H1 (cell line): ENCODE results near the gene RNASET2. TPM values are rescaled to one million over a fixed set of nuclear protein-coding genes. Genes with fewer than 3 reads are reported as not detected.
A peak's percentile ranks its signal among the peaks of the same experiment; 100 is the strongest.

Experiments
- CTCF ChIA-PET: fragments of 300-600 bp; sonication (Branson Sonifier 250); formaldehyde crosslinking; loops from one replicate; lab custom pipeline; 2021; ENCODE audit not compliant: partially characterized antibody; lab: Charles Lee
- POLR2A ChIA-PET: fragments of 300-600 bp; sonication (Branson Sonifier 250); formaldehyde crosslinking; loops from one replicate; lab custom pipeline; 2021; ENCODE audit warnings: inconsistent platforms; ENCODE audit not compliant: partially characterized antibody; lab: Charles Lee
- DNase-seq, 2 experiments: peaks; one replicate each; pipeline versions ENCODE4 v3.0.0 to v3.0.0-alpha.2; 2010 to 2022; ENCODE audit warnings: low spot score in 2 of 2, low read depth in 1 of 2, mixed read lengths in 1 of 2
- FAIRE-seq: peaks from 2 replicates; lab custom pipeline; 2011; peaks lifted over from hg19 to GRCh38; lab: Jason Lieb, UNC
- H2AFZ ChIP-seq: 2 replicates; pipeline ENCODE4 v1.8.1; 2012; ENCODE audit warnings: low read length, inconsistent platforms
- H2AK5ac ChIP-seq: 2 replicates; pipeline ENCODE4 v1.6.1; 2013; ENCODE audit warnings: low read depth, low read length
- H2BK120ac ChIP-seq: replicated peaks from 2 replicates; pipeline ENCODE3; 2013; ENCODE audit warnings: low read depth, low read length, inconsistent platforms
- H2BK12ac ChIP-seq: 2 replicates; pipeline ENCODE4 v1.6.1; 2013; ENCODE audit warnings: low read depth, low read length
- H2BK15ac ChIP-seq: 2 replicates; pipeline ENCODE4 v1.6.1; 2013; ENCODE audit warnings: low read length
- H2BK20ac ChIP-seq: 2 replicates; pipeline ENCODE4 v1.6.1; 2013; ENCODE audit warnings: low read length
- H2BK5ac ChIP-seq: 2 replicates; pipeline ENCODE4 v1.6.1; 2013; ENCODE audit warnings: low read depth, low read length
- H3K14ac ChIP-seq: 2 replicates; pipeline ENCODE4 v1.6.1; 2013; ENCODE audit warnings: inconsistent platforms; ENCODE audit not compliant: insufficient read length
- H3K18ac ChIP-seq: 2 replicates; pipeline ENCODE4 v1.6.1; 2013; ENCODE audit warnings: low read length; ENCODE audit errors: extremely low read depth
- H3K23ac ChIP-seq: 2 replicates; pipeline ENCODE4 v1.6.1; 2013; ENCODE audit warnings: inconsistent platforms; ENCODE audit not compliant: insufficient read length
- H3K23me2 ChIP-seq: 2 replicates; pipeline ENCODE4 v1.6.1; 2013; ENCODE audit warnings: low read depth, low read length
- H3K27ac ChIP-seq: 2 replicates; pipeline ENCODE4 v1.6.1; 2011; ENCODE audit warnings: low read depth, low read length, inconsistent platforms
- H3K27me3 ChIP-seq, 4 experiments: replicated peaks in 1 of 4; 1 replicate in 1 of 4; 2 replicates in 3 of 4; pipeline versions ENCODE4 v1.6.1 to v1.8.1; 2011 to 2013; ENCODE audit warnings: low read length in 3 of 4, mild to moderate bottlenecking in 3 of 4, inconsistent platforms in 2 of 4, mixed read lengths in 2 of 4, moderate library complexity in 1 of 4; ENCODE audit not compliant: control insufficient read depth in 3 of 4, insufficient read depth in 3 of 4; ENCODE audit errors: extremely low read depth in 1 of 4
- H3K36me3 ChIP-seq, 4 experiments: 2 replicates each; pipeline versions ENCODE4 v1.6.1 to v1.8.1; 2011 to 2013; ENCODE audit warnings: mild to moderate bottlenecking in 4 of 4, low read length in 3 of 4, moderate library complexity in 2 of 4, control low read depth in 1 of 4, inconsistent platforms in 1 of 4; ENCODE audit not compliant: insufficient read depth in 4 of 4, control insufficient read depth in 2 of 4
- H3K4ac ChIP-seq: replicated peaks from 2 replicates; pipeline ENCODE3; 2013; ENCODE audit warnings: low read length, low read depth, mixed read lengths, inconsistent platforms; ENCODE audit not compliant: insufficient read length
- H3K4me1 ChIP-seq, 4 experiments: replicated peaks in 1 of 4; 1 replicate in 1 of 4; 2 replicates in 3 of 4; pipeline versions ENCODE4 v1.6.1 to v1.8.1; 2011 to 2013; ENCODE audit warnings: low read length in 3 of 4, inconsistent platforms in 2 of 4, mixed read lengths in 1 of 4; ENCODE audit not compliant: insufficient read depth in 4 of 4, control insufficient read depth in 3 of 4
- H3K4me2 ChIP-seq, 2 experiments: 2 replicates each; pipeline versions ENCODE4 v1.6.1 to v1.8.1; 2011 to 2013; ENCODE audit warnings: low read depth in 2 of 2, low read length in 2 of 2, control low read depth in 1 of 2, inconsistent platforms in 1 of 2, mild to moderate bottlenecking in 1 of 2; ENCODE audit not compliant: insufficient read depth in 1 of 2
- H3K4me3 ChIP-seq, 4 experiments: fragments of 200-600, 300-600 bp in 1 of 4; sonication (generic), shearing (Covaris generic), sonication (Bioruptor Twin) in 1 of 4; 2 replicates each; pipeline versions ENCODE4 v1.5.1 to v1.8.1; 2011 to 2016; ENCODE audit warnings: low read length in 4 of 4, low read depth in 3 of 4, control low read depth in 2 of 4, inconsistent platforms in 2 of 4, mild to moderate bottlenecking in 2 of 4, mixed read lengths in 1 of 4, moderate library complexity in 1 of 4; ENCODE audit not compliant: insufficient read depth in 2 of 4; ENCODE audit errors: extremely low read depth in 1 of 4
- H3K56ac ChIP-seq: replicated peaks from 2 replicates; pipeline ENCODE3; 2013; ENCODE audit warnings: low read depth, mild to moderate bottlenecking, mixed read lengths, low read length, inconsistent platforms; ENCODE audit not compliant: insufficient read length
- H3K79me1 ChIP-seq: 2 replicates; pipeline ENCODE4 v1.6.1; 2013; ENCODE audit warnings: low read depth, low read length, control low read depth
- H3K79me2 ChIP-seq, 2 experiments: 2 replicates each; pipeline versions ENCODE4 v1.6.1 to v1.8.1; 2012 to 2013; ENCODE audit warnings: low read length in 2 of 2, mild to moderate bottlenecking in 2 of 2, inconsistent platforms in 1 of 2; ENCODE audit not compliant: insufficient read depth in 2 of 2, control insufficient read depth in 1 of 2
- H3K9ac ChIP-seq, 4 experiments: replicated peaks in 1 of 4; 1 replicate in 1 of 4; 2 replicates in 3 of 4; pipeline versions ENCODE4 v1.6.1 to v1.8.1; 2011 to 2013; ENCODE audit warnings: low read depth in 3 of 4, low read length in 3 of 4, control low read depth in 2 of 4, mild to moderate bottlenecking in 2 of 4, moderate library complexity in 2 of 4, inconsistent platforms in 1 of 4; ENCODE audit errors: extremely low read depth in 1 of 4
- H3K9me3 ChIP-seq, 2 experiments: 2 replicates each; pipeline versions ENCODE4 v1.6.1 to v1.8.1; 2012 to 2013; ENCODE audit warnings: mild to moderate bottlenecking in 2 of 2, moderate library complexity in 2 of 2, control low read depth in 1 of 2, inconsistent platforms in 1 of 2, low read depth in 1 of 2, low read length in 1 of 2, mixed read lengths in 1 of 2; ENCODE audit not compliant: insufficient read depth in 2 of 2
- H4K20me1 ChIP-seq, 2 experiments: replicated peaks in 1 of 2; 2 replicates each; pipeline versions ENCODE3 to v1.8.1; 2011 to 2013; ENCODE audit warnings: inconsistent platforms in 2 of 2, low read length in 2 of 2, mild to moderate bottlenecking in 1 of 2; ENCODE audit not compliant: insufficient read depth in 2 of 2, control insufficient read depth in 1 of 2
- H4K5ac ChIP-seq: 2 replicates; pipeline ENCODE4 v1.6.1; 2013; ENCODE audit warnings: low read length, low read depth, mixed read lengths, inconsistent platforms; ENCODE audit not compliant: insufficient read length
- H4K8ac ChIP-seq: 2 replicates; pipeline ENCODE4 v1.8.0; 2013; ENCODE audit warnings: mild to moderate bottlenecking, moderate library complexity, low read length, inconsistent platforms; ENCODE audit not compliant: insufficient read depth; ENCODE audit errors: extremely low read depth
- H4K91ac ChIP-seq: replicated peaks from 2 replicates; pipeline ENCODE3; 2013; ENCODE audit warnings: low read length, mixed read lengths, inconsistent platforms; ENCODE audit not compliant: insufficient read length
- BACH1 ChIP-seq: IDR thresholded peaks from 2 replicates; pipeline ENCODE4 v1.6.1; 2012; ENCODE audit warnings: low read length, improper control_type of control experiment
- CEBPB ChIP-seq: IDR thresholded peaks from 2 replicates; pipeline ENCODE4 v1.6.1; 2012; ENCODE audit warnings: low read depth, low read length
- CHD1 ChIP-seq: IDR thresholded peaks from 2 replicates; pipeline ENCODE4 v1.6.1; 2012; ENCODE audit warnings: low read depth, low read length, improper control_type of control experiment
- CREB1 ChIP-seq: IDR thresholded peaks from 2 replicates; pipeline ENCODE4 v1.6.1; 2012; ENCODE audit warnings: inconsistent platforms
- CTBP2 ChIP-seq: IDR thresholded peaks from 2 replicates; pipeline ENCODE4 v1.7.0; 2011; ENCODE audit warnings: borderline replicate concordance, mild to moderate bottlenecking, moderate library complexity, mixed read lengths, low read length; ENCODE audit not compliant: insufficient read depth, insufficient read length
- GABPA ChIP-seq: IDR thresholded peaks from 2 replicates; pipeline ENCODE4 v1.6.1; 2011; ENCODE audit warnings: mild to moderate bottlenecking, low read length, moderate library complexity, borderline replicate concordance; ENCODE audit not compliant: insufficient read depth
- KDM1A ChIP-seq: fragments of 200-600, 300-600 bp; sonication (generic); IDR thresholded peaks from 2 replicates; pipeline ENCODE4 v1.7.1; 2016; ENCODE audit warnings: mild to moderate bottlenecking, low read length, borderline replicate concordance
- POLR2A ChIP-seq, 2 experiments: IDR thresholded peaks; 1 replicate in 1 of 2; 2 replicates in 1 of 2; pipeline ENCODE4 v1.6.1; 2011; ENCODE audit warnings: low read depth in 2 of 2, low read length in 2 of 2, mild to moderate bottlenecking in 2 of 2; ENCODE audit errors: control extremely low read depth in 1 of 2
- RAD21 ChIP-seq, 2 experiments: IDR thresholded peaks in 1 of 2; conservative IDR thresholded peaks in 1 of 2; 2 replicates each; pipeline ENCODE4 v1.6.1; 2011; ENCODE audit warnings: low read depth in 2 of 2, low read length in 2 of 2, improper control_type of control experiment in 1 of 2, inconsistent platforms in 1 of 2, mild to moderate bottlenecking in 1 of 2, moderate library complexity in 1 of 2
- SP4 ChIP-seq: IDR thresholded peaks from 2 replicates; pipeline ENCODE4 v1.6.1; 2012; ENCODE audit warnings: low read length, inconsistent platforms
- YY1 ChIP-seq: IDR thresholded peaks from 2 replicates; pipeline ENCODE4 v1.6.1; 2011; ENCODE audit warnings: low read depth, mild to moderate bottlenecking, low read length
- WGBS, 2 experiments: shearing (Covaris generic) in 1 of 2; methylation state at CpG; one replicate each; pipeline versions ENCODE4 v1.1.6 to v1.1.7; 2013 to 2015; ENCODE audit warnings: low lambda C conversion rate in 2 of 2, mixed read lengths in 2 of 2, inconsistent platforms in 1 of 2, low coverage in 1 of 2, missing lambda C conversion rate in 1 of 2; ENCODE audit not compliant: insufficient replicate concordance in 2 of 2, insufficient coverage in 1 of 2, insufficient read length in 1 of 2; ENCODE audit errors: extremely low coverage in 1 of 2, missing lambda C conversion rate in 1 of 2; 5-methylcytosine and 5-hydroxymethylcytosine counted together
- polyA plus RNA-seq, 7 experiments: library from polyadenylated mRNA; depleted of rRNA in 3 of 7; stranded (reverse) in 5 of 7; unstranded in 2 of 7; fragments of >200 nt in 5 of 7; fragments of 200-250 nt in 2 of 7; gene quantifications; 1 replicate in 5 of 7; 2 replicates in 1 of 7; 4 replicates in 1 of 7; pipeline versions ENCODE4 v1.2.1 to v1.2.3, GENCODE V29; 2011 to 2013; ENCODE audit warnings: missing spikeins in 2 of 7, mixed read lengths in 2 of 7
- total RNA-seq: library from RNA; stranded (reverse); fragmentation: NEBNext Ultra II Directional; extraction: Animal tissue kit (Norgen Biotek cat#: 25700); gene quantifications from 2 replicates; pipeline ENCODE4 v1.2.1, GENCODE V29; 2021

The RNASET2 gene
- total and polyA plus RNA-seq, 2 of the 8 experiments (the other 6 are each of a cell fraction or from before 2014, with no cell fraction given) = 15.7 to 22.9 TPM

DNA sequence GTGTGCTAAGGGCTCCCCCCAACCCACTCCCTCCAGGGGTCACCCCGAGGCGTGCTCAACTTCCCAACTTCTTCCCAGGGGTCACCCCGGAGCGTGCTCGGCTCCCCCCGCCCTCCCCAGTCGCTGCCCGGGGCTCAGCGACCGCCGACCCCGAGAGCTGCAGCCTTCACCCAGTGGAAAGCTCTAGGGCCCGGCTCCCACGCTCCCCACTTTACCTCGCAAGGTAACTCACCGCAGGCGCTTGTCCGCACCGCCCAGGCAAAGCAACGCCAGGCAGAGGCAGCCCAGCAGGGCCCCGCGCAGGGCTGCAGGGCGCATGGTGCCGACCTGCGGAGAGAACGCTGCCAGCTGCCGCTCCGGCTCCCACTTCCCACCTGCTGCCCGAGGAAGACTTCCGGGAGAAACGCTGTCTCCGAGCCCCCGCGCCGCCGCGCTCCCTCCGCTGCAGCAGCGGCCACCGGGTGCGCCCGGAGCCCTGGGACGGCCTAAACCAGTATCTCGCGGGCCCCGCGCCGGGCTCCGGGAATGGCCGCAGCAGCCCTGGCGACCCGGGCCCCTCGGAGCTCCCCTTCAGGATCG lies 396 bp downstream of the RNASET2 start:
- Histone ChIP-seq H3K27me3 (peaks cover 0 to 6% (median 0%) of the 10 kb centered on the region in 4 experiments; a peak in 3 of 7 replicates), H3K27ac (no peak overlapping the region), H2AFZ (no peak overlapping the region; the same call in 1 of the 2 replicates), H3K4me3 (peak overlapping the region; percentile 58 to 83 (median 72)), H2BK20ac (no peak overlapping the region), H3K23me2 (peaks cover 17% of the 10 kb centered on the region; the same call in 1 of the 2 replicates), H3K4me2 (peak overlapping the region; percentile 90 to 93), H3K4ac (no peak overlapping the region), H3K9me3 (peaks cover 0 to 3% of the 10 kb centered on the region in 2 experiments; a peak in 2 of 4 replicates), H3K18ac (peak overlapping the region; percentile 90), H3K56ac (no peak overlapping the region), H3K79me2 (no peaks in the 10 kb centered on the region; a peak in 1 of 4 replicates), H4K5ac (no peak overlapping the region), H2BK15ac (no peak overlapping the region), H3K23ac (no peak overlapping the region), H2BK120ac (no peak overlapping the region), H4K20me1 (peaks cover 0 to 2% of the 10 kb centered on the region in 2 experiments), H3K14ac (no peak overlapping the region), H3K4me1 (peaks cover 2 to 12% (median 5%) of the 10 kb centered on the region in 4 experiments; a peak in 6 of 7 replicates), H3K79me1 (no peaks in the 10 kb centered on the region; the same call in 1 of the 2 replicates), H3K9ac (peak overlapping the region in 2 of 4 experiments; percentile 13 to 18; a peak in 2 of 7 replicates), H2BK5ac (no peak overlapping the region), H2BK12ac (no peak overlapping the region), H4K8ac (peak overlapping the region; percentile 58), H3K36me3 (peaks cover 0 to 3% (median 0%) of the 10 kb centered on the region in 4 experiments; a peak in 1 of 8 replicates), H4K91ac (no peak overlapping the region), H2AK5ac (no peak overlapping the region)
- ChIA-PET POLR2A (interaction anchor here (0.8 to 1.3 kb wide), 5 partner anchors 16 to 168 kb away, joined by 3 to 4 read pairs (median 3); partner anchors contain the start of gene CEP43), CTCF (interaction anchor here (0.6 to 2.5 kb wide), 8 partner anchors 19 to 186 kb away, joined by 3 to 15 read pairs (median 4); partner anchors contain the start of gene CEP43)
- FAIRE-seq (no peak), DNase-seq (no peak)
- WGBS, 2 experiments = 1% methylated on average over 37 of the region's 54 CpGs; no CpG with 5 or more reads in 1 of the 2 experiments
- TF ChIP-seq KDM1A = no peak
- no peak for TF ChIP-seq GABPA
- TF ChIP-seq CREB1 = no peak
- TF ChIP-seq POLR2A (IDR thresholded peaks at IDR 0.05; ENCODE audit: control extremely low read depth in 1 of 2, low read depth in 2 of 2, low read length in 2 of 2) = no peak
- TF ChIP-seq BACH1 = no peak
- no peak for TF ChIP-seq SP4
- no peak for TF ChIP-seq CTBP2
- no peak for TF ChIP-seq CHD1
- no peak for TF ChIP-seq CEBPB
- peak; percentile 61; the same call in 1 of the 2 replicates for TF ChIP-seq YY1
- 0 out of 4 replicates have a peak, but pooled peaks of 1 of the 2 experiments have one; percentile 2 for TF ChIP-seq RAD21 (IDR thresholded peaks at IDR 0.05 in 1 of 2, conservative IDR thresholded peaks at IDR 0.05 in 1 of 2; ENCODE audit: low read depth in 2 of 2, low read length in 2 of 2)
